Measurements from ENCODE around the gene FBXO3. TPM values are rescaled to one million over a fixed set of nuclear protein-coding genes. Genes with fewer than 3 reads are reported as not detected.

FBXO3 gene
- total RNA-seq, 1 donor from 2014 or later = 35.0 TPM

DNA sequence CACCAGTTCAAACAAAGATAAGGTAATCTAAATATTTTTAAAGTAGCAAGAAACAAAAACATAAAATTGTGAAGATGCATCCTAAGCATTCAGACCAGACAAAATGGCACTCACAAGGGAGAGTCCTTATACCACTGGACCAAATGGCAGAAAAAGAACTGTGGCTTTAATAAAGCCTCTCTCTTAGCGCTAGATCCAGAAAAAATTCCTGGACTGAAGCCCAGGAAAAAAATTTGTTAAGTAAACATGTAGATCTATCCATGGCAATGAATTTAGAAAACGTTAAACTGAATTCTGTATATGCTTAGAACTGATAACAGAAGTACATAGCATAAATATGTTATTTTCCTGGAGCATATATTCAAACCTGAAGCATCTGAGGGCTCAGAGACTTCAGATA, 26.3 kb downstream of the FBXO3 start:
- DNase-seq (ENCODE audit: low read depth) = no peak
- TF ChIP-seq, protein P1, sequence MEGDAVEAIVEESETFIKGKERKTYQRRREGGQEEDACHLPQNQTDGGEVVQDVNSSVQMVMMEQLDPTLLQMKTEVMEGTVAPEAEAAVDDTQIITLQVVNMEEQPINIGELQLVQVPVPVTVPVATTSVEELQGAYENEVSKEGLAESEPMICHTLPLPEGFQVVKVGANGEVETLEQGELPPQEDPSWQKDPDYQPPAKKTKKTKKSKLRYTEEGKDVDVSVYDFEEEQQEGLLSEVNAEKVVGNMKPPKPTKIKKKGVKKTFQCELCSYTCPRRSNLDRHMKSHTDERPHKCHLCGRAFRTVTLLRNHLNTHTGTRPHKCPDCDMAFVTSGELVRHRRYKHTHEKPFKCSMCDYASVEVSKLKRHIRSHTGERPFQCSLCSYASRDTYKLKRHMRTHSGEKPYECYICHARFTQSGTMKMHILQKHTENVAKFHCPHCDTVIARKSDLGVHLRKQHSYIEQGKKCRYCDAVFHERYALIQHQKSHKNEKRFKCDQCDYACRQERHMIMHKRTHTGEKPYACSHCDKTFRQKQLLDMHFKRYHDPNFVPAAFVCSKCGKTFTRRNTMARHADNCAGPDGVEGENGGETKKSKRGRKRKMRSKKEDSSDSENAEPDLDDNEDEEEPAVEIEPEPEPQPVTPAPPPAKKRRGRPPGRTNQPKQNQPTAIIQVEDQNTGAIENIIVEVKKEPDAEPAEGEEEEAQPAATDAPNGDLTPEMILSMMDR (IDR thresholded peaks at IDR 0.05; ENCODE audit: insufficient read depth, low read length, severe bottlenecking) = no peak
- H3K27me3 ChIP-seq (ENCODE audit: control insufficient read depth, insufficient read depth, low read length) = no peaks in the 10 kb centered on the region
- no peak for FAIRE-seq
- no peak overlapping the region for H3K4me3 ChIP-seq (ENCODE audit: low read depth, low read length)
- peaks cover 2% of the 10 kb centered on the region for H3K36me3 ChIP-seq (ENCODE audit: control insufficient read depth, insufficient read depth, low read length)

DNA sequence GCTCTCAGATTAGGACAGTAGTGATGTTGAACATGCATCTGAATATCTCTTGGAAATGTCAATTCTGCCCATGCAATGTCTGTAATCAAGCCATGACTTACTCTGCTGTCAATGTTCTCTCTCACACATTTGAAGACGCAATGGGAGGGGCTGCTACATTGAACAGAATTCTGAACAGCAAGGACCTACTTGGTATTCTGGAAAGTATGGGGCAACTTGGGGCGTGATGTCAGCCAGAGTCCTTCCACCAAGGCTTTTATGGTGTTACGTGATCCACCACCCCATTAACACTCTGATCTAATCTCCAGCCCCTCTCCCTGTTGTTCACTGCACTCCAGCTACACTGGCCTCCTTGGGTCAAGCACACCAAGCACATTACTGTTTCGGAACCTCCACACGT, 31.0 kb downstream of the FBXO3 start:
- DNase-seq (ENCODE audit: low read depth) (no peak), FAIRE-seq (no peak)
- Histone ChIP-seq H3K36me3 (ENCODE audit: control insufficient read depth, insufficient read depth, low read length) (peaks cover 2% of the 10 kb centered on the region), H3K4me3 (ENCODE audit: low read depth, low read length) (no peak overlapping the region), H3K27me3 (ENCODE audit: control insufficient read depth, insufficient read depth, low read length) (no peaks in the 10 kb centered on the region)
- TF ChIP-seq, protein P1 (IDR thresholded peaks at IDR 0.05; ENCODE audit: insufficient read depth, low read length, severe bottlenecking) = no peak

DNA sequence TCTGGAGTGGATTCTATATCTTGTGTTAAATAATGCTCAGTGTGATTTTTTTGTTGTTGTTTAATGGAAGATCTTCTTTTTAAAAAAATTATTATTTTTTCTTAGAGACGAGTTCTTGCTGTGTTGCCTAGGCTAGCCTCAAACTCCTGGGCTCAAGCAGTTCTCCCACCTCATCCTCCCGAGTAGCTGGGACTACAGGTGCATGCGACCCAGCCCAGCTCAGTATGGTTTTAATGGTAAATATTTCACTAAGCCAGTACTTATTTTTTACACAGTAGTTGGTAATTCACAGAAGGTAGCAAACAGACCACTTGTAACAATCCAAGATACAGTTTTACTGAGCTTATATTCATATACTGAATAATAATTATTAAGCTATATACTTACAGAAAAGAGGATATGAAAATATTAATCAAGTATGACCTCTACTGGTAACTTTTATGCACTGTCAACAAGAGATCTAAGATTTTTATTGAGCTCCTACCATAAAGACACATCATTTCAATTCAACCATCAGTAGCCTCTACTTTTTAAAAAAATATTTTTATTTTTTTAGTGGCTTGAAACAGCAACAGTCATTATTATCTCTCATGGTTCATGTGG, 32.0 kb downstream of the FBXO3 start:
- peak; percentile 63 for DNase-seq (ENCODE audit: low read depth)
- TF ChIP-seq, protein P1 (IDR thresholded peaks at IDR 0.05; ENCODE audit: insufficient read depth, low read length, severe bottlenecking) = peak; percentile 18

DNA sequence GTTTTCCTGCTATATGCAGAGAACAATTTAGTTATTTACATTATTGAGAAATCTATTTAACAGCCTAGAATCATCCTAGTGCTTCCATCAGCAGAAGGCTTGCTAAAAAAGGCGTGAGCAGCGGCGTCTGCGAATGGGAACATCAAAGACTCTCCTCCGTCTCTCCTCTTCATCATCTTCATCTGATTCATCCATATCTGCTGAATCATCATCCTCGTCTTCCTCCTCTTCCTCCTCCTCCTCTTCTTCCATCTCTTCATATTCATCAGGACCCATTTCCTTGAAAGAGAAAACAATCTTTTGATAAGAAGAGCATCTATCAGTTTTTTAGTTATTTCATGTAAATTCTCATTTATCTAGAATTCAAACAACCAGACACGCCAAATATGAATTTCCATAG, 32.5 kb downstream of the FBXO3 start:
- no peak overlapping the region for H3K4me3 ChIP-seq (ENCODE audit: low read depth, low read length)
- DNase-seq (ENCODE audit: low read depth) = no peak
- FAIRE-seq = no peak
- H3K36me3 ChIP-seq (ENCODE audit: control insufficient read depth, insufficient read depth, low read length) = peaks cover 2% of the 10 kb centered on the region
- H3K27me3 ChIP-seq (ENCODE audit: control insufficient read depth, insufficient read depth, low read length) = no peaks in the 10 kb centered on the region
- TF ChIP-seq, protein P1 (IDR thresholded peaks at IDR 0.05; ENCODE audit: insufficient read depth, low read length, severe bottlenecking) = no peak

More for the DNA sequence above, 32.0 kb downstream of the FBXO3 start:
- Histone ChIP-seq H3K4me3 (ENCODE audit: low read depth, low read length) (no peak overlapping the region), H3K27me3 (ENCODE audit: control insufficient read depth, insufficient read depth, low read length) (no peaks in the 10 kb centered on the region), H3K36me3 (ENCODE audit: control insufficient read depth, insufficient read depth, low read length) (peaks cover 2% of the 10 kb centered on the region)
- no peak for FAIRE-seq

DNA sequence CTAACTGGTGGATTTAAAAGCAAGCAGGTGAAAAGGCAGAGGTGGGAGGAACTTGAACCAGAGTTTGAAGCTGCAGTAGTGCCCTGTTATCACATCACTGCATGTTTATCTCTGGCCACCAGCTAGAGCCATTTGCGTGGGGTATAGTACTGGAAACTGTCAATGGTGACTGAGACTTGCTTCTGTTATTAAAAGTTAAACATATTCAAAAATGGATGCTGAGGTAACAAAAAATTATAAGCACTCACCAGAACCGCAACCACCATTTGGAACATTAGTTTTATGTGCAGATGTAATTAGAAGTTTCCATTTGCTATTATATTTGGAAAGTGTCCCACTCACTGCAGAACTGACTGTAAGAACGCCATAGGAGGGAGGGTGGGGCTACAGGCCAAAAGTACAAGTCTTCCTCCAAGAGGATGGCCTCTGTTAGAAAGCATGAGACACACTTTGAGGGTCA, 36.9 kb downstream of the FBXO3 start:
- DNase-seq (ENCODE audit: low read depth) = no peak
- FAIRE-seq = no peak
- Histone ChIP-seq H3K36me3 (ENCODE audit: control insufficient read depth, insufficient read depth, low read length) (peaks cover 3% of the 10 kb centered on the region), H3K27me3 (ENCODE audit: control insufficient read depth, insufficient read depth, low read length) (no peaks in the 10 kb centered on the region), H3K4me3 (ENCODE audit: low read depth, low read length) (no peak overlapping the region)
- TF ChIP-seq, protein P1 (IDR thresholded peaks at IDR 0.05; ENCODE audit: insufficient read depth, low read length, severe bottlenecking) = no peak

All from bronchial epithelial cell (primary cell).